ENCODE measurements around the gene COL9A3.

DNA sequence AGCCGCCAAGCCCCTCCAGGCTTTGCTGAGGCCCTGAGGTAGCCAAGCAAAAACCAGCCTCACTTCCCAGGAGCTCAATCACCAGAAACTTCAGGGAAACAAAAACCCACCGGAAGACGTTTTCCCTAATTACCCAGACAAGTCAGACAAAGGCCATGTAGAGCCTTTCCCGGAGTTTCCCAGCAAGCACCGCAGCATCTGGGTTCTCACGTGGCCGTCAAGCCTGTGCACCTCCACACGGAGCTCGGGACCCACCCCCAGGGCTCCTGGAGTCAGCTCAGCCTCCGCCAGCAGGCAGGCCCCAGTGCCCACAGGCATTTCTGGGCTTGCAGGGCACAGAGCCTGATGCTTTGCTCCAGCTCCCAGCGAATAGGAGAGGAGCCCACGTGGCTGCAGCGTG lies 30.7 kb upstream of the COL9A3 start:
- no peak for TF ChIP-seq TAF1 (IDR thresholded peaks at IDR 0.05; ENCODE audit: borderline replicate concordance, low read depth, low read length)
- TF ChIP-seq POLR2A (IDR thresholded peaks at IDR 0.05; ENCODE audit: low read depth, low read length) = no peak
- no peak for TF ChIP-seq POLR2AphosphoS5 (IDR thresholded peaks at IDR 0.05; ENCODE audit: low read depth, low read length)

Measured in GM12892 (cell line).